Measurements from ENCODE around the gene DNASE1L1.
"Not testable (repeated sequence)": the region's sequence is repeated elsewhere in the genome, so short reads cannot be mapped to it uniquely, and the experiment has no call there.

The DNASE1L1 gene

DNA sequence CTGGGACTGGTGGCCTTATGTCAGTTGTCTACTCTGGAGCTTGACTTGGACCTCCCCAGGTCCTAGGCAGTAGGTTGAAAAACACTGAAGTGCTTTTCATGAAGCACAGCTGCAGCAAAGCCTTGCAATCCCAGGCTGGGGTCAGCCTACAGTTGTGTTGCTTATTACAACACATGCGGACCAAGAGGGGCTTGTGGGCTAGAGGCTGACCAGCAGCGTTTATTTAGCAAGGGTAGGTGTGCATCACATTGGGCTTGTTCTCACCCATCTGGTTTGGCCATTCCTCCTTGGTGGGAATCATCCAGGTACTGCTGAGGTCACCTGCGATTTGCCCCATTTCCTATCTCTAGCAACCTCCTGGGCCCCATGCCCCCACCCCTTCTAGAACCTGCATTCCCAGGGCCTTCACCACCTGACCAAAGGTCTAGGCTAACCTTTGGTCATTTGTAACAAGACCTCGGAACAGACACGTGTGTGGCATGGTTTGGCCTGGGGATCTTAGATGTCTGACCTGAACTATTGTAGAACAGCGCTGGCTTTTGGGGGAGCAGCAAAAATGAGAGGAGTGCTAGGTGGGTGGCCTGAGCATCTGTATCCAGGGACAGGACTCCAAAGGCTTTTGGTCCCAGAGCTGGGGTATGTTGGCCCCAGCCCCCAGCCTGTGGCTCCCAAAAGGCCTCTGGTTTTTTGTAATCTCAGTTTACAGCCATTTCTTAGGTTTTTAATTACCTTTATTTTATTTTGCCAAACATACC lies 7.8 kb downstream of the DNASE1L1 start:
- H3K36me3 ChIP-seq (replicated peaks; ENCODE audit: insufficient read depth, low read length): peaks cover 9% of the 10 kb centered on the region; the same call in 1 of the 2 replicates
- peaks cover 38% of the 10 kb centered on the region for H3F3A ChIP-seq (ENCODE audit: insufficient read depth, low read length)
- no peak overlapping the region for H3K9ac ChIP-seq (ENCODE audit: low read length)
- H3K4me1 ChIP-seq (ENCODE audit: low read length): no peaks in the 10 kb centered on the region
- H3K4me3 ChIP-seq (ENCODE audit: low read length): no peak overlapping the region
- H3K79me2 ChIP-seq (ENCODE audit: low read length): peaks cover 18% of the 10 kb centered on the region
- H3K27me3 ChIP-seq (replicated peaks; ENCODE audit: insufficient read depth, low read length): no peaks in the 10 kb centered on the region
- H3K9me2 ChIP-seq (replicated peaks; ENCODE audit: insufficient read depth, low read length): no peaks in the 10 kb centered on the region
- 0 out of 2 replicates have a peak, but pooled peaks cover 9% of the 10 kb centered on the region for H4K20me1 ChIP-seq (ENCODE audit: insufficient read depth, low read length)
- TF ChIP-seq, protein P1, sequence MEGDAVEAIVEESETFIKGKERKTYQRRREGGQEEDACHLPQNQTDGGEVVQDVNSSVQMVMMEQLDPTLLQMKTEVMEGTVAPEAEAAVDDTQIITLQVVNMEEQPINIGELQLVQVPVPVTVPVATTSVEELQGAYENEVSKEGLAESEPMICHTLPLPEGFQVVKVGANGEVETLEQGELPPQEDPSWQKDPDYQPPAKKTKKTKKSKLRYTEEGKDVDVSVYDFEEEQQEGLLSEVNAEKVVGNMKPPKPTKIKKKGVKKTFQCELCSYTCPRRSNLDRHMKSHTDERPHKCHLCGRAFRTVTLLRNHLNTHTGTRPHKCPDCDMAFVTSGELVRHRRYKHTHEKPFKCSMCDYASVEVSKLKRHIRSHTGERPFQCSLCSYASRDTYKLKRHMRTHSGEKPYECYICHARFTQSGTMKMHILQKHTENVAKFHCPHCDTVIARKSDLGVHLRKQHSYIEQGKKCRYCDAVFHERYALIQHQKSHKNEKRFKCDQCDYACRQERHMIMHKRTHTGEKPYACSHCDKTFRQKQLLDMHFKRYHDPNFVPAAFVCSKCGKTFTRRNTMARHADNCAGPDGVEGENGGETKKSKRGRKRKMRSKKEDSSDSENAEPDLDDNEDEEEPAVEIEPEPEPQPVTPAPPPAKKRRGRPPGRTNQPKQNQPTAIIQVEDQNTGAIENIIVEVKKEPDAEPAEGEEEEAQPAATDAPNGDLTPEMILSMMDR (IDR thresholded peaks at IDR 0.05; ENCODE audit: low read length): no peak
- TF ChIP-seq EZH2phosphoT487 (IDR thresholded peaks at IDR 0.05; ENCODE audit: low read length): no peak
- TF ChIP-seq EZH2 (optimal IDR thresholded peaks at IDR 0.05; ENCODE audit: low read depth, low read length): no peak
- peak overlapping the region; percentile 13; the same call in 1 of the 2 replicates for H3K27ac ChIP-seq (ENCODE audit: low read length)
- no peak overlapping the region for H3K4me2 ChIP-seq (ENCODE audit: low read depth, low read length)
- DNase-seq: no peak
- H3K9me3 ChIP-seq (replicated peaks; ENCODE audit: insufficient read depth, low read length): no peaks in the 10 kb centered on the region
- H2AFZ ChIP-seq (ENCODE audit: low read length): no peak overlapping the region

DNA sequence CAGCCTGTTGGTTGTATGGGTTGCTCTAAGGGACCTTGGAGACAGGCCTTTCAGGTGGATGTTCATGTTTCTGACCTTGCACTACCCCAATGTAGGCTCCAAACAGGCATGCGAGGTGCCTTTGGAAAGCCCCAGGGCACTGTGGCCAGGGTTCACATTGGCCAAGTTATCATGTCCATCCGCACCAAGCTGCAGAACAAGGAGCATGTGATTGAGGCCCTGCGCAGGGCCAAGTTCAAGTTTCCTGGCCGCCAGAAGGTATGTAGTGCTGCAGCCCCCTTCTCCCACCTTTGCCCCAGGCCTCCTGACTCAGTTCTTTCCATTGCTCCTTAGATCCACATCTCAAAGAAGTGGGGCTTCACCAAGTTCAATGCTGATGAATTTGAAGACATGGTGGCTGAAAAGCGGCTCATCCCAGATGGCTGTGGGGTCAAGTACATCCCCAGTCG lies 8.7 kb downstream of the DNASE1L1 start:
- not testable (repeated sequence) for H3K9me3 ChIP-seq (replicated peaks; ENCODE audit: insufficient read depth, low read length); H2AFZ ChIP-seq (ENCODE audit: low read length); H3K36me3 ChIP-seq (replicated peaks; ENCODE audit: insufficient read depth, low read length); H3K4me2 ChIP-seq (ENCODE audit: low read depth, low read length); H3K9me2 ChIP-seq (replicated peaks; ENCODE audit: insufficient read depth, low read length); DNase-seq; H3K27ac ChIP-seq (ENCODE audit: low read length); H3K4me3 ChIP-seq (ENCODE audit: low read length); H3K27me3 ChIP-seq (replicated peaks; ENCODE audit: insufficient read depth, low read length); H3K9ac ChIP-seq (ENCODE audit: low read length); H3K4me1 ChIP-seq (ENCODE audit: low read length); H4K20me1 ChIP-seq (ENCODE audit: insufficient read depth, low read length)
- Histone ChIP-seq H3K79me2 (ENCODE audit: low read length) (peaks cover 18% of the 10 kb centered on the region), H3F3A (ENCODE audit: insufficient read depth, low read length) (peaks cover 38% of the 10 kb centered on the region)

DNA sequence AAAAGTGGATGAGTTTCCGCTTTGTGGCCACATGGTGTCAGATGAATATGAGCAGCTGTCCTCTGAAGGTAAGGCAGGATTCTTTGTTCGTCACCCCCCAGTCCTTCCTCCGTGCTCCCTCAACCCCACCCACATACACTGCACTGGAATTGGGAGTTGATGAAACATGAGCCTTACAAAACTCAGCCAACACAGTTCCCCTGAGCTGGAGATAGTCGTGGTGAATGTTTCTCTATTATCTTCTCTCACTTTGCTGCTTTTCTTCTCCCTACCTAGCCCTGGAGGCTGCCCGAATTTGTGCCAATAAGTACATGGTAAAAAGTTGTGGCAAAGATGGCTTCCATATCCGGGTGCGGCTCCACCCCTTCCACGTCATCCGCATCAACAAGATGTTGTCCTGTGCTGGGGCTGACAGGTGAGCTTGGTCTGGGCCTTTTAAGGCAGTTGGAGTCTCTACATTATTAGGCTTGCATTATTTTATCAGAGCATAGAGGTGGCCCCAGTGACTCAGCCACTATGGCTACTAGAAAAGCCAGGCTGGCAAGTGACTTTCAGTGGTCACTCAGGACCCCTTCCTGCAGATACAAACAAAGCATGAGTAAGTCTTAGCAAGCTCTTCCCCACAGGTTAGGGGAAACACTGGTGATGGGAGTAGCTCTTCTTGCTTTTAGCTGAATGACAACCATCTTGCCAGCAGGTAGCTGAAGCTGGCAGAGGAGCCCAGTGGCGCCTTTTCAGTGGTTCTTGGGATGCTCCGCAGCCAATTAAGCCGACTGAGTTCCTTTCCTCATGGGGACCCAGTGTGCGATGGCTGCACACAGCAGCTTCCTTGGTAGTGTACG lies 9.3 kb downstream of the DNASE1L1 start:
- peak overlapping the region; percentile 100 for H3K9ac ChIP-seq (ENCODE audit: low read length)
- peaks cover 18% of the 10 kb centered on the region for H3K79me2 ChIP-seq (ENCODE audit: low read length)
- 0 out of 2 replicates have a peak, but pooled peaks cover 9% of the 10 kb centered on the region for H4K20me1 ChIP-seq (ENCODE audit: insufficient read depth, low read length)
- H3K4me3 ChIP-seq (ENCODE audit: low read length): peak overlapping the region; percentile 87
- no peaks in the 10 kb centered on the region for H3K4me1 ChIP-seq (ENCODE audit: low read length)
- H3K9me2 ChIP-seq (replicated peaks; ENCODE audit: insufficient read depth, low read length): no peaks in the 10 kb centered on the region
- no peaks in the 10 kb centered on the region for H3K9me3 ChIP-seq (replicated peaks; ENCODE audit: insufficient read depth, low read length)
- no peaks in the 10 kb centered on the region for H3K27me3 ChIP-seq (replicated peaks; ENCODE audit: insufficient read depth, low read length)
- DNase-seq: no peak
- peak overlapping the region; percentile 78 for H3K4me2 ChIP-seq (ENCODE audit: low read depth, low read length)
- H2AFZ ChIP-seq (ENCODE audit: low read length): no peak overlapping the region
- peaks cover 9% of the 10 kb centered on the region; the same call in 1 of the 2 replicates for H3K36me3 ChIP-seq (replicated peaks; ENCODE audit: insufficient read depth, low read length)
- TF ChIP-seq EZH2 (optimal IDR thresholded peaks at IDR 0.05; ENCODE audit: low read depth, low read length) (no peak), EZH2phosphoT487 (IDR thresholded peaks at IDR 0.05; ENCODE audit: low read length) (no peak)
- TF ChIP-seq, protein P1 (IDR thresholded peaks at IDR 0.05; ENCODE audit: low read length): no peak
- H3F3A ChIP-seq (ENCODE audit: insufficient read depth, low read length): peaks cover 38% of the 10 kb centered on the region
- peak overlapping the region; percentile 97; the same call in 1 of the 2 replicates for H3K27ac ChIP-seq (ENCODE audit: low read length)

Measured in MM.1S (cell line).